Activated gamma-delta T cell treated with Interleukin-2 at 50 U/mL for 16 hours (primary cell): ENCODE data around the gene LEAP2.

Experiments used
- DNase-seq: peaks from one replicate; pipeline ENCODE4 v3.0.0-alpha.2; 2020

Gene LEAP2

GRCh38 chr5:132873119-132873929 lies at the start of gene LEAP2:
Gene LEAP2 (plus strand): TSS chr5:132873668. CDS start chr5:132873695, 27 bp downstream.
- no peak for DNase-seq

- no peak for DNase-seq
Measured at GRCh38 chr5:132824426-132824825, 49.0 kb upstream of the LEAP2 start.

- DNase-seq = no peak
Measured at GRCh38 chr5:132825033-132825833, 48.2 kb upstream of the LEAP2 start.

GRCh38 chr5:132825834-132826391 lies 47.6 kb upstream of the LEAP2 start:
- DNase-seq = no peak

GRCh38 chr5:132826424-132827082 lies 46.9 kb upstream of the LEAP2 start:
- no peak for DNase-seq

- DNase-seq = no peak
Measured at GRCh38 chr5:132827943-132828673, 45.4 kb upstream of the LEAP2 start.

- DNase-seq = no peak
Measured at GRCh38 chr5:132828846-132829494, 44.5 kb upstream of the LEAP2 start.

- DNase-seq = peak; percentile 64
Measured at GRCh38 chr5:132829742-132830435, 43.6 kb upstream of the LEAP2 start.

GRCh38 chr5:132830436-132831094 lies 42.9 kb upstream of the LEAP2 start, which contains the start of gene SHROOM1:
Gene SHROOM1 (minus strand): TSS chr5:132830647. CDS start chr5:132826140, 4,507 bp downstream.
- no peak for DNase-seq

- DNase-seq = no peak
Measured at GRCh38 chr5:132831095-132831860, 42.2 kb upstream of the LEAP2 start.

GRCh38 chr5:132832612-132833011 lies 40.9 kb upstream of the LEAP2 start:
- no peak for DNase-seq

GRCh38 chr5:132834057-132834456 lies 39.4 kb upstream of the LEAP2 start:
- no peak for DNase-seq

GRCh38 chr5:132836852-132837251 lies 36.6 kb upstream of the LEAP2 start:
- no peak for DNase-seq

GRCh38 chr5:132837868-132838267 lies 35.6 kb upstream of the LEAP2 start:
- no peak for DNase-seq

GRCh38 chr5:132838516-132839282 lies 34.8 kb upstream of the LEAP2 start:
- no peak for DNase-seq

GRCh38 chr5:132839426-132840301 lies 33.8 kb upstream of the LEAP2 start:
- DNase-seq = no peak

GRCh38 chr5:132840313-132840712 lies 33.2 kb upstream of the LEAP2 start:
- no peak for DNase-seq

GRCh38 chr5:132840896-132841295 lies 32.6 kb upstream of the LEAP2 start:
- no peak for DNase-seq
